Mesenchymal stem cell (in vitro differentiated cells and primary cell): ENCODE data around the gene ACTRT2.
A peak's percentile ranks its signal among the peaks of the same experiment; 100 is the strongest.

Experiments
- DNase-seq: peaks from one replicate; pipeline ENCODE4 v3.0.0-alpha.2; 2013
- H2AFZ ChIP-seq: one replicate; pipeline ENCODE4 v1.6.1; 2013; ENCODE audit warnings: low read depth, mild to moderate bottlenecking, control low read depth, inconsistent platforms, low read length, moderate library complexity
- H2AK5ac ChIP-seq: 2 replicates; pipeline ENCODE4 v1.6.1; 2013; ENCODE audit warnings: low read length, moderate library complexity, mild to moderate bottlenecking, inconsistent platforms; ENCODE audit not compliant: severe bottlenecking
- H2BK120ac ChIP-seq: one replicate; pipeline ENCODE4 v1.6.1; 2013; ENCODE audit warnings: low read depth, mild to moderate bottlenecking, inconsistent platforms, low read length, moderate library complexity
- H2BK12ac ChIP-seq, 2 experiments: one replicate each; pipeline ENCODE4 v1.6.1; 2013; ENCODE audit warnings: inconsistent platforms in 2 of 2, low read length in 2 of 2, mild to moderate bottlenecking in 2 of 2, moderate library complexity in 2 of 2, control low read depth in 1 of 2
- H2BK15ac ChIP-seq: one replicate; pipeline ENCODE4 v1.6.1; 2013; ENCODE audit warnings: mild to moderate bottlenecking, low read depth, inconsistent platforms; ENCODE audit not compliant: poor library complexity, severe bottlenecking
- H2BK5ac ChIP-seq: 2 replicates; pipeline ENCODE4 v1.6.1; 2013; ENCODE audit warnings: low read depth, mild to moderate bottlenecking, low read length, control low read depth, inconsistent platforms; ENCODE audit not compliant: poor library complexity, severe bottlenecking
- H3K14ac ChIP-seq, 2 experiments: one replicate each; pipeline ENCODE4 v1.6.1; 2013; ENCODE audit warnings: inconsistent platforms in 2 of 2, low read length in 2 of 2, control low read depth in 1 of 2, mild to moderate bottlenecking in 1 of 2, moderate library complexity in 1 of 2
- H3K18ac ChIP-seq, 2 experiments: one replicate each; pipeline ENCODE4 v1.6.1; 2013; ENCODE audit warnings: inconsistent platforms in 2 of 2, low read length in 2 of 2, control low read depth in 1 of 2, low read depth in 1 of 2, mild to moderate bottlenecking in 1 of 2
- H3K23ac ChIP-seq, 2 experiments: one replicate each; pipeline ENCODE4 v1.6.1; 2013; ENCODE audit warnings: inconsistent platforms in 2 of 2, low read length in 2 of 2, mild to moderate bottlenecking in 2 of 2, moderate library complexity in 2 of 2, control low read depth in 1 of 2
- H3K27ac ChIP-seq: 2 replicates; pipeline ENCODE4 v1.5.1; 2013; ENCODE audit warnings: mild to moderate bottlenecking, moderate library complexity, low read length, control low read depth, inconsistent platforms; ENCODE audit not compliant: poor library complexity, severe bottlenecking
- H3K27me3 ChIP-seq, 2 experiments: 2 replicates each; pipeline versions ENCODE4 v1.6.1 to v1.7.0; 2013; ENCODE audit warnings: low read length in 2 of 2, mild to moderate bottlenecking in 2 of 2, moderate library complexity in 2 of 2, control low read depth in 1 of 2, inconsistent platforms in 1 of 2; ENCODE audit not compliant: control insufficient read depth in 1 of 2, insufficient read depth in 1 of 2
- H3K36me3 ChIP-seq, 2 experiments: 2 replicates each; pipeline versions ENCODE4 v1.6.1 to v1.7.0; 2013; ENCODE audit warnings: low read length in 2 of 2, control low read depth in 1 of 2, inconsistent platforms in 1 of 2, low read depth in 1 of 2, mild to moderate bottlenecking in 1 of 2; ENCODE audit not compliant: insufficient read depth in 2 of 2, control insufficient read depth in 1 of 2
- H3K4ac ChIP-seq, 2 experiments: one replicate each; pipeline ENCODE4 v1.6.1; 2013; ENCODE audit warnings: inconsistent platforms in 2 of 2, low read length in 2 of 2, mild to moderate bottlenecking in 2 of 2, moderate library complexity in 2 of 2, control low read depth in 1 of 2, low read depth in 1 of 2
- H3K4me1 ChIP-seq: 2 replicates; pipeline ENCODE4 v1.6.1; 2013; ENCODE audit warnings: low read depth, low read length, control low read depth; ENCODE audit not compliant: control insufficient read depth, insufficient read depth
- H3K4me2 ChIP-seq: 2 replicates; pipeline ENCODE4 v1.6.1; 2013; ENCODE audit warnings: low read length, mild to moderate bottlenecking, inconsistent platforms; ENCODE audit not compliant: poor library complexity, severe bottlenecking
- H3K4me3 ChIP-seq, 2 experiments: 2 replicates each; pipeline versions ENCODE4 v1.5.1 to v1.7.0; 2013; ENCODE audit warnings: low read length in 2 of 2, mild to moderate bottlenecking in 2 of 2, control low read depth in 1 of 2, low read depth in 1 of 2; ENCODE audit not compliant: insufficient read depth in 1 of 2
- H3K79me1 ChIP-seq: replicated peaks from 2 replicates; pipeline ENCODE4 v1.6.1; 2013; ENCODE audit warnings: mild to moderate bottlenecking, control low read depth, low read length, inconsistent platforms; ENCODE audit not compliant: poor library complexity, severe bottlenecking
- H3K9ac ChIP-seq: 2 replicates; pipeline ENCODE4 v1.7.0; 2013; ENCODE audit warnings: mild to moderate bottlenecking, low read length, moderate library complexity
- H3K9me3 ChIP-seq: 2 replicates; pipeline ENCODE4 v1.7.0; 2013; ENCODE audit warnings: mild to moderate bottlenecking, low read length; ENCODE audit not compliant: control insufficient read depth
- H4K8ac ChIP-seq: one replicate; pipeline ENCODE4 v1.6.1; 2013; ENCODE audit warnings: inconsistent platforms, mild to moderate bottlenecking, low read length, moderate library complexity
- H4K91ac ChIP-seq: one replicate; pipeline ENCODE4 v1.6.1; 2013; ENCODE audit warnings: mild to moderate bottlenecking, low read length, inconsistent platforms
- WGBS: methylation state at CpG from one replicate; pipeline ENCODE4 v1.1.7; 2013; ENCODE audit warnings: mixed read lengths; 5-methylcytosine and 5-hydroxymethylcytosine counted together

ACTRT2 gene

GRCh38 chr1:3019516-3020051 is 1.7 kb upstream of the ACTRT2 start:
- Histone ChIP-seq H2BK12ac (no peak overlapping the region), H3K9me3 (no peaks in the 10 kb centered on the region), H3K79me1 (no peaks in the 10 kb centered on the region), H2BK15ac (no peak overlapping the region), H2BK120ac (no peak overlapping the region), H3K36me3 (no peaks in the 10 kb centered on the region), H3K4me3 (no peak overlapping the region), H2AK5ac (no peak overlapping the region), H3K18ac (no peak overlapping the region), H2AFZ (no peak overlapping the region), H3K4ac (no peak overlapping the region), H3K27me3 (peaks cover 0 to 42% of the 10 kb centered on the region in 2 experiments), H3K23ac (no peak overlapping the region), H3K14ac (no peak overlapping the region), H4K91ac (no peak overlapping the region), H3K4me1 (no peaks in the 10 kb centered on the region), H4K8ac (no peak overlapping the region), H3K4me2 (no peak overlapping the region), H3K9ac (no peak overlapping the region), H3K27ac (no peak overlapping the region), H2BK5ac (no peak overlapping the region)
- 84% methylated on average over 24 of the region's 24 CpGs for WGBS
- no peak for DNase-seq

GRCh38 chr1:3020263-3020909 is 881 bp upstream of the ACTRT2 start:
- Histone ChIP-seq H3K36me3 (no peaks in the 10 kb centered on the region), H2AFZ (no peak overlapping the region), H2BK5ac (no peak overlapping the region), H3K4me2 (no peak overlapping the region), H3K27me3 (peaks cover 0 to 35% of the 10 kb centered on the region in 2 experiments), H3K4me1 (no peaks in the 10 kb centered on the region), H3K9me3 (no peaks in the 10 kb centered on the region), H4K8ac (no peak overlapping the region), H2AK5ac (no peak overlapping the region), H2BK15ac (no peak overlapping the region), H3K79me1 (no peaks in the 10 kb centered on the region), H3K14ac (no peak overlapping the region), H2BK120ac (no peak overlapping the region), H2BK12ac (no peak overlapping the region), H3K27ac (no peak overlapping the region), H3K4ac (no peak overlapping the region), H3K23ac (no peak overlapping the region), H3K4me3 (no peak overlapping the region), H3K9ac (no peak overlapping the region), H4K91ac (no peak overlapping the region), H3K18ac (no peak overlapping the region)
- no peak for DNase-seq
- WGBS: 77% methylated on average over 10 of the region's 12 CpGs

- Histone ChIP-seq H3K27ac (no peak overlapping the region), H3K79me1 (no peaks in the 10 kb centered on the region), H3K9me3 (no peaks in the 10 kb centered on the region), H2BK5ac (no peak overlapping the region), H3K4me3 (peak overlapping the region in 1 of 2 experiments; percentile 1), H3K4ac (no peak overlapping the region), H3K4me2 (no peak overlapping the region), H3K9ac (no peak overlapping the region), H2BK120ac (no peak overlapping the region), H2AK5ac (no peak overlapping the region), H4K91ac (no peak overlapping the region), H3K4me1 (no peaks in the 10 kb centered on the region), H2BK12ac (no peak overlapping the region), H3K14ac (no peak overlapping the region), H3K18ac (no peak overlapping the region), H4K8ac (no peak overlapping the region), H2AFZ (no peak overlapping the region), H3K23ac (no peak overlapping the region), H3K36me3 (no peaks in the 10 kb centered on the region), H2BK15ac (no peak overlapping the region), H3K27me3 (peaks cover 0 to 27% of the 10 kb centered on the region in 2 experiments)
- WGBS: 85% methylated on average over 28 of the region's 28 CpGs
- DNase-seq: no peak
These were observed 634 bp downstream of the ACTRT2 start for GRCh38 chr1:3021801-3022401.

- Histone ChIP-seq H4K8ac (no peak overlapping the region), H2BK120ac (no peak overlapping the region), H3K9me3 (no peaks in the 10 kb centered on the region), H3K4ac (no peak overlapping the region), H3K4me1 (no peaks in the 10 kb centered on the region), H2BK5ac (no peak overlapping the region), H3K23ac (no peak overlapping the region), H2BK12ac (no peak overlapping the region), H4K91ac (no peak overlapping the region), H3K79me1 (no peaks in the 10 kb centered on the region), H3K4me3 (no peak overlapping the region), H2BK15ac (no peak overlapping the region), H2AK5ac (no peak overlapping the region), H3K27ac (no peak overlapping the region), H3K27me3 (peaks cover 0 to 30% of the 10 kb centered on the region in 2 experiments), H3K36me3 (no peaks in the 10 kb centered on the region), H3K4me2 (no peak overlapping the region), H3K18ac (no peak overlapping the region), H2AFZ (no peak overlapping the region), H3K14ac (no peak overlapping the region), H3K9ac (no peak overlapping the region)
- no peak for DNase-seq
- WGBS: 74% methylated on average over 18 of the region's 18 CpGs
These were observed 1.3 kb downstream of the ACTRT2 start for GRCh38 chr1:3022511-3022973.
